HepG2 (cell line): ENCODE results near the gene CD164L2.

Experiments used
- BCL3 ChIP-seq: sonication (generic); formaldehyde crosslinking; IDR thresholded peaks from 2 replicates; pipeline ENCODE4 v1.5.1; 2020; ENCODE audit warnings: mild to moderate bottlenecking, missing genetic modification reagents, moderate library complexity
- ETV6 ChIP-seq: sonication (generic); formaldehyde crosslinking; conservative IDR thresholded peaks from 2 replicates; pipeline ENCODE4 v1.4.0; 2020; ENCODE audit warnings: missing genetic modification reagents
- POLR2A ChIP-seq, 2 experiments: IDR thresholded peaks; 2 replicates each; pipeline ENCODE4 v1.6.1; 2011; ENCODE audit warnings: low read depth in 2 of 2, low read length in 2 of 2, mild to moderate bottlenecking in 1 of 2, moderate library complexity in 1 of 2; ENCODE audit not compliant: insufficient read depth in 1 of 2

GRCh38 chr1:27339213-27339612 is 43.9 kb downstream of the CD164L2 start:
- TF ChIP-seq BCL3 (CRISPR knock-in tag): no peak
- no peak for TF ChIP-seq ETV6 (CRISPR knock-in tag)
- no peak for TF ChIP-seq POLR2A (IDR thresholded peaks at IDR 0.05; ENCODE audit: insufficient read depth in 1 of 2, low read depth in 2 of 2, low read length in 2 of 2)
